Vagina (tissue), 2 donors: ENCODE measurements around the gene MAP2K5. TPM values are rescaled to one million over a fixed set of nuclear protein-coding genes. Genes with fewer than 3 reads are reported as not detected.

ENCODE experiments used
- DNase-seq, 2 donors: peaks; one replicate each; pipeline ENCODE4 v3.0.0-alpha.2; 2017; ENCODE audit errors: extremely low spot score in 2 of 2
- H3K27ac ChIP-seq: fragments of 200-600 bp; sonication (generic); one replicate; pipeline ENCODE4 v1.5.1; 2019
- H3K27me3 ChIP-seq: fragments of 200-600 bp; sonication (generic); one replicate; pipeline ENCODE4 v1.5.1; 2019
- H3K36me3 ChIP-seq, 2 donors: fragments of 200-600 bp; sonication (generic); one replicate each; pipeline ENCODE4 v1.5.1; 2017 to 2019
- H3K4me1 ChIP-seq: fragments of 200-600 bp; sonication (generic); one replicate; pipeline ENCODE4 v1.5.1; 2019
- H3K4me3 ChIP-seq, 2 donors: fragments of 200-600 bp; sonication (generic); 1 replicate in 1 of 2; 2 replicates in 1 of 2; pipeline ENCODE4 v1.5.1; 2016 to 2019
- H3K9me3 ChIP-seq: fragments of 200-600 bp; sonication (generic); one replicate; pipeline ENCODE4 v1.5.1; 2019
- POLR2A ChIP-seq, 2 donors: fragments of 450-650 bp; IDR thresholded peaks; one replicate each; pipeline ENCODE4 v1.6.1; 2017; ENCODE audit warnings: antibody characterized with exemption in 2 of 2, mild to moderate bottlenecking in 2 of 2, moderate library complexity in 2 of 2
- POLR2AphosphoS5 ChIP-seq, 2 donors: sonication (generic); formaldehyde crosslinking; IDR thresholded peaks; one replicate each; pipeline ENCODE4 v1.9.0; 2017; ENCODE audit warnings: antibody characterized with exemption in 2 of 2, mild to moderate bottlenecking in 2 of 2, low read depth in 1 of 2; ENCODE audit not compliant: insufficient read depth in 1 of 2
- intact Hi-C: fragments of 100-400 bp; cut with DNase I; formaldehyde crosslinking; loops from one replicate; pipeline ENCODE4 v1.15.1; 2023
- total RNA-seq: library from RNA; depleted of rRNA; stranded (reverse); fragments of >200 nt; gene quantifications from one replicate; pipeline ENCODE4 v1.2.3, GENCODE V29; 2016
- TF ChIP-seq, protein P1 (sequence below), 3 experiments: fragments of 450-650 bp in 2 of 3; fragments of 200-600 bp in 1 of 3; sonication (generic) in 1 of 3; IDR thresholded peaks; one replicate each; pipeline ENCODE4 v1.5.1; 2017 to 2019; ENCODE audit warnings: antibody characterized with exemption in 3 of 3, mild to moderate bottlenecking in 2 of 3, moderate library complexity in 2 of 3

The MAP2K5 gene
- total RNA-seq, 1 donor from 2014 or later = 13.5 TPM

DNA sequence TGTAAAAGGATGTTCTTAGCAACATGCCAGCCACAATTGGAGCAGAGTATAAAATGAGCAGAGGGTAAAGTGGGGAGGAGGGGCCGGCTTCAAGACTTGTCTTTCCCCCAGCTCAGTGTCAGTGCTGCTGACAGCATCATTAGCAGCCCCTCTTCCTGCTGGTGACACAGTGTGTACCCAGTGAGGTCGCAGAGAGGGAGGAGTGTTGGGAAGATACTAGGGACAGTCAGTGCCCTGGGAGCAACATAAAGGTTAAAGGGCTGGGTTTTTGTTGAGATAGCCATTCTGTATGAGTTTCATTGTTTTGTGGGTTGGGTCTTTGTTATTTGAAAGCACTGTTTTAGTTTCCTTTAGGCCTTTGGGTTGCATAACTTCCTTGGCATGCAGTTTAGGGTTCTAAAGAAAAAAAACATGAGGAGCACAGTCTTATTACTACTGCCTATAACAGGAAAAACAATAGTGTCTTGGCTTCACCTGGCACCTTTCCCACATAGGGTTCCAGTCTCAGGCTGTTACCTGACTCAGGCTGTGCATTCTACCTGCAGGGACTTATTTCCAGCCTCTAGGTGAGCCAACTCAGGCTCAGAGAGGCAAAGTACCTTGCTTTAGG is 188.7 kb downstream of the MAP2K5 start:
- Histone ChIP-seq H3K27me3 (no peaks in the 10 kb centered on the region), H3K9me3 (no peaks in the 10 kb centered on the region), H3K4me3 (no peak overlapping the region), H3K27ac (no peak overlapping the region), H3K36me3 (no peaks in the 10 kb centered on the region), H3K4me1 (peaks cover 12% of the 10 kb centered on the region)
- no peak for DNase-seq
- TF ChIP-seq POLR2A (IDR thresholded peaks at IDR 0.05) (no peak), POLR2AphosphoS5 (IDR thresholded peaks at IDR 0.05; ENCODE audit: insufficient read depth in 1 of 2, low read depth in 1 of 2) (peak in 1 of 2 donors; percentile 9)
- TF ChIP-seq, protein P1, sequence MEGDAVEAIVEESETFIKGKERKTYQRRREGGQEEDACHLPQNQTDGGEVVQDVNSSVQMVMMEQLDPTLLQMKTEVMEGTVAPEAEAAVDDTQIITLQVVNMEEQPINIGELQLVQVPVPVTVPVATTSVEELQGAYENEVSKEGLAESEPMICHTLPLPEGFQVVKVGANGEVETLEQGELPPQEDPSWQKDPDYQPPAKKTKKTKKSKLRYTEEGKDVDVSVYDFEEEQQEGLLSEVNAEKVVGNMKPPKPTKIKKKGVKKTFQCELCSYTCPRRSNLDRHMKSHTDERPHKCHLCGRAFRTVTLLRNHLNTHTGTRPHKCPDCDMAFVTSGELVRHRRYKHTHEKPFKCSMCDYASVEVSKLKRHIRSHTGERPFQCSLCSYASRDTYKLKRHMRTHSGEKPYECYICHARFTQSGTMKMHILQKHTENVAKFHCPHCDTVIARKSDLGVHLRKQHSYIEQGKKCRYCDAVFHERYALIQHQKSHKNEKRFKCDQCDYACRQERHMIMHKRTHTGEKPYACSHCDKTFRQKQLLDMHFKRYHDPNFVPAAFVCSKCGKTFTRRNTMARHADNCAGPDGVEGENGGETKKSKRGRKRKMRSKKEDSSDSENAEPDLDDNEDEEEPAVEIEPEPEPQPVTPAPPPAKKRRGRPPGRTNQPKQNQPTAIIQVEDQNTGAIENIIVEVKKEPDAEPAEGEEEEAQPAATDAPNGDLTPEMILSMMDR (IDR thresholded peaks at IDR 0.05) = no peak
- intact Hi-C loops = no loop called here

DNA sequence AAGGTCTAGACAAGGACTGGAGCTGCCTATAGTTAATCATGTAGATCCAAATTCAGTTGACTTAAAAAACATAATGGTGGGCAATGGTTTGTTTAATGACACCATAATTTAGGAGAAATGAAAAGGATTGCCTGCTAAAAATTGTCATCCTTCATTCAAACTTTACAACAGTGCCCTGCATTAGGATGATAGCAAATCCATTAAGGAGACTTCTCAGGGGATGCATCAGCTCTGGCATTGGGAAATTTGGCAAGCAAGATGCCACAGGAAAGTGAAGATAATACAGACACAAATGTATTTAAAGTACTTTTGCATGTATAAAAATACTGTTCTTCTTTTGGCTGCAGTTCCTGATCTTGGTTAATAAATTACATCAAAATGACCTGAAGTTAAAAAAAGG is 189.7 kb downstream of the MAP2K5 start:
- H3K4me1 ChIP-seq = peaks cover 12% of the 10 kb centered on the region
- no peak overlapping the region for H3K27ac ChIP-seq
- H3K9me3 ChIP-seq = no peaks in the 10 kb centered on the region
- no peaks in the 10 kb centered on the region for H3K36me3 ChIP-seq
- DNase-seq = no peak
- TF ChIP-seq POLR2A (IDR thresholded peaks at IDR 0.05) (no peak), POLR2AphosphoS5 (IDR thresholded peaks at IDR 0.05; ENCODE audit: insufficient read depth in 1 of 2, low read depth in 1 of 2) (no peak)
- TF ChIP-seq, protein P1 (IDR thresholded peaks at IDR 0.05) = no peak
- no peaks in the 10 kb centered on the region for H3K27me3 ChIP-seq
- H3K4me3 ChIP-seq = no peak overlapping the region
- intact Hi-C loops = no loop called here

DNA sequence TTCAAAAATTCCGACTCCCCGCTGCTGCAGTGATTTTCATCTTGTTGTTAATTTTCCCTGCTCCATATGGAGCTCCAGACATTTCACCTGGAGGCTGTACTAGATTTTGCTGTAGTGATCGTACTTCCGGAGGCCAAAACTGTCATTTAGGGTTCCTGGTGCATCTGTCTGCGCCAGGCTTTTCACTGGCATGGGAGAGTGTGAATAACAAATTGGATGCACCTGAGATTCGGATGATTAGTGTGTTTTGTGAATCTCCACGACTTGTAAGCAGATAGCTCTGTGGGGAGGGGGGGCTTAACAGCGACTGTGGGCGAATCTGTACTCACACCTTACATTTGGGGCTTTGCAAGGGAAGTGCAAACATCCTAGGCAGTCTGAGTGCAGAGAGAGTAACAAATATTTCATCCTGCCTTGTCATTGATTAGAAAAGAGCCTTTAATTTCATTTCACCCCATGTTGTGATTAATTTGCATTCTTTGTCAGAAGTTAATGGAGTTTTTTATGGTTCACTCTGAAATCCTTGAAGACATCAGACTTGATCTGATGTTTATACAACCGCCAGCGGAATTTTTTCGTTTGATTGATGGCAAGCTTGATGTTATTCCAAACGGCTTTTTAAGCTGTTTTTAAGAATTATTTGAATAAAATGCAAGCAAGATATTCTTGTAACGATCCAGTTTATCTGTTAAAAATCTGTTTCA is 190.3 kb downstream of the MAP2K5 start:
- intact Hi-C loops = no loop called here
- DNase-seq = no peak
- no peak overlapping the region for H3K27ac ChIP-seq
- H3K4me3 ChIP-seq = no peak overlapping the region
- TF ChIP-seq, protein P1 (IDR thresholded peaks at IDR 0.05) = no peak
- TF ChIP-seq POLR2AphosphoS5 (IDR thresholded peaks at IDR 0.05; ENCODE audit: insufficient read depth in 1 of 2, low read depth in 1 of 2) (no peak), POLR2A (IDR thresholded peaks at IDR 0.05) (no peak)
- H3K9me3 ChIP-seq = no peaks in the 10 kb centered on the region
- H3K36me3 ChIP-seq = no peaks in the 10 kb centered on the region
- no peaks in the 10 kb centered on the region for H3K27me3 ChIP-seq
- peaks cover 12% of the 10 kb centered on the region for H3K4me1 ChIP-seq

DNA sequence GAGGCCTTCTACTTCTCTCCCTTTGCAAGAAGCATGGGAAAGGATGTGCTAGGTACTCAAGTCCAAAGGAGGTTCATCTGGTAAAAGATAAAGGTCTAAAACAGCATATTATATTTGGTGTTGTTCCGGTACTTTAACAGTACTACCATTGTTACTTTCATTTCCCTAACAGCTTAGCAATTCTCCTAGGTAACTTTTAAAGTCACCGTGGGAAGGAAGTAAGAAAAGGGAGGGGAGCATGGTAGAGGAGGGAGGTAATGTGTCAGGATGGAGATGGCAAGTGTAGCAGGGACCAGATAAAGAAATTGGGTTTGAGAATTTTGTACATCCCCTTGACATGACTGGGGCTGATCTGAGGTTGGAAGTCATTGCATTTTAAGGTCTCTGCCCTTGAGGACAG is 193.4 kb downstream of the MAP2K5 start:
- no peaks in the 10 kb centered on the region for H3K9me3 ChIP-seq
- peaks cover 9% of the 10 kb centered on the region for H3K4me1 ChIP-seq
- H3K27ac ChIP-seq = no peak overlapping the region
- intact Hi-C loops = no loop called here
- no peaks in the 10 kb centered on the region for H3K27me3 ChIP-seq
- H3K36me3 ChIP-seq = no peaks in the 10 kb centered on the region
- no peak overlapping the region for H3K4me3 ChIP-seq
- DNase-seq = no peak
- no peak for TF ChIP-seq POLR2AphosphoS5 (IDR thresholded peaks at IDR 0.05; ENCODE audit: insufficient read depth in 1 of 2, low read depth in 1 of 2)
- TF ChIP-seq, protein P1 (IDR thresholded peaks at IDR 0.05) = no peak
- no peak for TF ChIP-seq POLR2A (IDR thresholded peaks at IDR 0.05)

DNA sequence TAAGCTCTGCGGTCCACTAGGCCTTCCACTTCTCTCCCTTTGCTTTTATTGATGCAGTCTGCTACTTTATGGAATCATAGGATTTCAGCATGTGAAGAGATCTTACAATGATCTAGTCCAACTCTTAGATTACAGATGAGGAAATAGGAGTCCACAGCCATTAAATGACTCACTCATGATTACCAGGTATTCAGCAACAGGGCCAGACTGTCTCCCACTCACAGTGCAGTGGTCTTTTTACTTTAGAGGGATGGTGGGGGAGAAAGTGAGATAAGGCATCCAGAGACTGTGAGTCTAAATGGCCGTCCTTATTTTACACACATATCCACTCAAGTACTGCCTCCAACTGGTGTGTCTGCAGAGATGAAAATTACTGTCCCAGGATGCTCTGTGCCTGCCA is 194.3 kb downstream of the MAP2K5 start:
- no peaks in the 10 kb centered on the region for H3K27me3 ChIP-seq
- H3K4me1 ChIP-seq = no peaks in the 10 kb centered on the region
- no peaks in the 10 kb centered on the region for H3K9me3 ChIP-seq
- intact Hi-C loops = no loop called here
- H3K4me3 ChIP-seq = no peak overlapping the region
- H3K36me3 ChIP-seq = no peaks in the 10 kb centered on the region
- TF ChIP-seq, protein P1 (IDR thresholded peaks at IDR 0.05) = no peak
- TF ChIP-seq POLR2AphosphoS5 (IDR thresholded peaks at IDR 0.05; ENCODE audit: insufficient read depth in 1 of 2, low read depth in 1 of 2) (no peak), POLR2A (IDR thresholded peaks at IDR 0.05) (no peak)
- DNase-seq = no peak
- H3K27ac ChIP-seq = no peak overlapping the region
